HG03097 (cell line): ENCODE data around the gene UQCC5.

Experiments used
- ATAC-seq: cut with Tn5 transposase; IDR thresholded peaks from one replicate; pipeline ENCODE4 v1.9.1; 2021; ENCODE audit not compliant: unreplicated experiment, low FRiP score

Gene UQCC5

GRCh38 chr3:52558436-52558835, 22.0 kb downstream of the UQCC5 start:
- ATAC-seq, result no peak

- no peak for ATAC-seq
These were observed 24.8 kb downstream of the UQCC5 start for GRCh38 chr3:52561028-52561747.

GRCh38 chr3:52563984-52564383, 27.6 kb downstream of the UQCC5 start:
- ATAC-seq, result no peak

- no peak for ATAC-seq
These were observed 31.7 kb downstream of the UQCC5 start for GRCh38 chr3:52568069-52568468.

- ATAC-seq, result no peak
These were observed 33.7 kb downstream of the UQCC5 start for GRCh38 chr3:52570076-52570475.

GRCh38 chr3:52572221-52572620, 35.8 kb downstream of the UQCC5 start:
- no peak for ATAC-seq

GRCh38 chr3:52574056-52574965, 37.9 kb downstream of the UQCC5 start:
- ATAC-seq, result no peak
